B cell (primary cell): ENCODE measurements around the gene RGS7BP. TPM values are rescaled to one million over a fixed set of nuclear protein-coding genes. Genes with fewer than 3 reads are reported as not detected.

ENCODE experiments used
- ATAC-seq: fragments of 200-7000 bp; cut with Tn5 transposase; one replicate; pipeline ENCODE4 v1.10.0; 2021; ENCODE audit warnings: low read depth, mild to moderate bottlenecking, moderate number of reproducible peaks, moderate library complexity
- CTCF ChIA-PET: fragments of 350-600 bp; sonication (Branson Sonifier 250); formaldehyde crosslinking; loops from one replicate; lab custom pipeline; 2021; ENCODE audit warnings: antibody characterized with exemption, inconsistent platforms; lab: Charles Lee
- POLR2A ChIA-PET: fragments of 350-600 bp; sonication (Branson Sonifier 250); formaldehyde crosslinking; loops from one replicate; lab custom pipeline; 2021; ENCODE audit warnings: antibody characterized with exemption; lab: Charles Lee
- DNase-seq: peaks from one replicate; pipeline ENCODE4 v3.0.0; 2013
- H2AFZ ChIP-seq: 2 replicates; pipeline ENCODE4 v1.6.1; 2012; ENCODE audit warnings: mild to moderate bottlenecking, low read depth, low read length; ENCODE audit not compliant: insufficient read depth, poor library complexity, severe bottlenecking
- H3K27ac ChIP-seq, 2 donors: 1 replicate in 1 of 2; 2 replicates in 1 of 2; pipeline ENCODE4 v1.5.1; 2012 to 2013; ENCODE audit warnings: low read length in 2 of 2, mild to moderate bottlenecking in 2 of 2, moderate library complexity in 1 of 2
- H3K27me3 ChIP-seq, 4 experiments: fragments of 200-600 bp in 1 of 4; sonication (generic) in 1 of 4; replicated peaks in 1 of 4; 1 replicate in 2 of 4; 2 replicates in 2 of 4; pipeline versions ENCODE4 v1.6.1 to v1.7.0; 2013 to 2016; ENCODE audit warnings: low read length in 3 of 4, mild to moderate bottlenecking in 2 of 4, mixed read lengths in 1 of 4, moderate library complexity in 1 of 4; ENCODE audit not compliant: insufficient read depth in 4 of 4, control insufficient read depth in 3 of 4; ENCODE audit errors: control extremely low read depth in 1 of 4
- H3K36me3 ChIP-seq, 2 experiments: replicated peaks in 1 of 2; 1 replicate in 1 of 2; 2 replicates in 1 of 2; pipeline versions ENCODE4 v1.6.1 to v1.7.1; 2013; ENCODE audit warnings: low read length in 1 of 2; ENCODE audit not compliant: insufficient read depth in 2 of 2, control insufficient read depth in 1 of 2; ENCODE audit errors: control extremely low read depth in 1 of 2, extremely low read depth in 1 of 2
- H3K4me1 ChIP-seq, 2 donors: fragments of 200-600 bp in 1 of 2; sonication (generic) in 1 of 2; 1 replicate in 1 of 2; 2 replicates in 1 of 2; pipeline versions ENCODE4 v1.5.1 to v1.6.1; 2013 to 2017; ENCODE audit warnings: low read length in 2 of 2; ENCODE audit not compliant: control insufficient read depth in 2 of 2, insufficient read depth in 2 of 2
- H3K4me2 ChIP-seq: replicated peaks from 2 replicates; pipeline ENCODE3; 2012; ENCODE audit warnings: mild to moderate bottlenecking, low read depth, low read length; ENCODE audit not compliant: poor library complexity, severe bottlenecking
- H3K4me3 ChIP-seq, 5 experiments: fragments of 200-600 bp in 1 of 5; sonication (generic) in 1 of 5; 1 replicate in 3 of 5; 2 replicates in 2 of 5; pipeline versions ENCODE4 v1.5.1 to v1.7.0; 2011 to 2016; ENCODE audit warnings: low read length in 4 of 5, mild to moderate bottlenecking in 4 of 5, low read depth in 2 of 5, control low read depth in 1 of 5, moderate library complexity in 1 of 5; ENCODE audit not compliant: insufficient read depth in 1 of 5; ENCODE audit errors: control extremely low read depth in 1 of 5, extremely low read depth in 1 of 5
- H3K79me2 ChIP-seq: fragments of 200-600 bp; sonication (generic); one replicate; pipeline ENCODE4 v1.6.0; 2016; ENCODE audit warnings: low read length; ENCODE audit not compliant: control insufficient read depth, insufficient read depth
- H3K9ac ChIP-seq: fragments of 200-600 bp; sonication (generic); 2 replicates; pipeline ENCODE4 v1.6.1; 2017; ENCODE audit warnings: mild to moderate bottlenecking, low read length, moderate library complexity
- H3K9me3 ChIP-seq, 3 donors: one replicate each; pipeline versions ENCODE4 v1.6.1 to v1.7.1; 2013; ENCODE audit warnings: low read length in 2 of 3; ENCODE audit not compliant: control insufficient read depth in 2 of 3, insufficient read depth in 1 of 3; ENCODE audit errors: control extremely low read depth in 1 of 3
- H4K20me1 ChIP-seq: 2 replicates; pipeline ENCODE4 v1.6.0; 2012; ENCODE audit warnings: mild to moderate bottlenecking, low read length; ENCODE audit not compliant: insufficient read depth, control insufficient read depth, poor library complexity, severe bottlenecking
- H3K27ac Mint-ChIP-seq: one replicate; pipeline ENCODE4 v1.8.0; 2021; ENCODE audit warnings: mixed read lengths
- H3K27me3 Mint-ChIP-seq: one replicate; pipeline ENCODE4 v1.8.0; 2021; ENCODE audit warnings: mixed read lengths
- H3K4me1 Mint-ChIP-seq: one replicate; pipeline ENCODE4 v1.8.0; 2021; ENCODE audit warnings: mixed read lengths
- H3K4me3 Mint-ChIP-seq: one replicate; pipeline ENCODE4 v1.8.0; 2021; ENCODE audit warnings: mixed read lengths
- H3K9me3 Mint-ChIP-seq: one replicate; pipeline ENCODE4 v1.8.0; 2022; ENCODE audit warnings: mixed read lengths; ENCODE audit not compliant: insufficient read depth
- EZH2 ChIP-seq: IDR thresholded peaks from 2 replicates; pipeline ENCODE4 v1.6.1; 2012; ENCODE audit warnings: borderline replicate concordance, low read depth, mild to moderate bottlenecking, moderate library complexity, low read length; ENCODE audit not compliant: insufficient read depth, poor library complexity, severe bottlenecking
- WGBS: methylation state at CpG from one replicate; pipeline ENCODE4 v1.1.5; 2013; ENCODE audit warnings: missing lambda C conversion rate; ENCODE audit not compliant: insufficient coverage; 5-methylcytosine and 5-hydroxymethylcytosine counted together
- intact Hi-C: fragments of 100-400 bp; cut with micrococcal nuclease; formaldehyde crosslinking; loops from one replicate; pipeline ENCODE4 v1.10.0; 2022
- polyA plus RNA-seq: library from polyadenylated mRNA; depleted of rRNA; stranded (reverse); fragments of >200 nt; gene quantifications from 2 replicates; pipeline ENCODE4 v1.2.3, GENCODE V29; 2012
- total RNA-seq, 2 donors: library from RNA; stranded (reverse); fragments of 120-200 nt in 1 of 2; gene quantifications; 1 replicate in 1 of 2; 2 replicates in 1 of 2; pipeline versions ENCODE4 v1.2.3 to v1.2.4, GENCODE V29; 2013 to 2022
- TF ChIP-seq, protein P1 (sequence below): fragments of 200-600 bp; IDR thresholded peaks from one replicate; pipeline ENCODE4 v1.8.0; 2022; ENCODE audit warnings: antibody characterized with exemption, mild to moderate bottlenecking

The RGS7BP gene
- total and polyA plus RNA-seq, 2 donors (not counting 1 experiment from before 2014, with no cell fraction given): not detected

DNA sequence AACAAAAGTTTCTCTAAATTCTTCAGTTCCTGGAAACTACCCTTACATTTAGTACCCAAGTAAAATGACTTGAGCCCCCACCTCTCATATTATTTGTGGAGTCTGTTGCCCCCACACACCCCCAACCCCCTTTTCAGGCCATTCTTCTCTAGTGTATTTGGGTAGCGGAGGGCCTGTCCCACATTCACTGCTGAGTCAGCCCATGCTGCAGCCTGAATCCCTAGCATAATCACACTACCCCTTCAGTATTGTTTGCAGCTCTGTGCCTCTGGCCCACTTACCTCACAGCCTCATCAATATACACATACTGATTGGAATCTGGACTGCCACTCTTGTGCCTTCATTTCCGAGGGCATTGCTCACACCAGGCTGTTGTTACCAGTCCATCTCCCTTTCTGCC lies 26.8 kb downstream of the RGS7BP start:
- 95% methylated on average over 1 of the region's 2 CpGs for WGBS
- POLR2A ChIA-PET: no interaction called here
- no peaks in the 10 kb centered on the region for H3K79me2 ChIP-seq

DNA sequence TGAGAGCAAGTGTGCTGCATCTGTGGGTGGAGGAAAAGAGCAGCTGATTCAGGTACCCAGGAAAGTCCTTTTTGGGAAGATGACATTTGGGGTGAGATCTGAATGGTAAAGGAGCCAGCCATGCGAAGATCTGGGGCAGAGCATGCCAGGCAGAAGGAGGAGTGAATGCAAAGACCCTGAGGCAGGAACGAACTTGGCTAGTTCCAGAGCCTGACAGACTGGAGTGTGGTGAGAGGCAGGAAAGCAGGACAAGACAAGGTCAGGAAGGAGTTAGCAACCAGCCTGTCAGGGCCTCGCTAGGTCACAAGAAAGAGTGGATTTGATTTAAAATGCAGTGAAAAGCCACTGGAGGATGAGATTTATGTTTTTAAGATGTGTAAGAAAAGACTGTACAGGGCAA lies 28.2 kb downstream of the RGS7BP start:
- no peak for DNase-seq
- ChIA-PET CTCF (no interaction called here), POLR2A (no interaction called here)
- Mint-ChIP-seq H3K4me3 (no peak overlapping the region), H3K9me3 (no peaks in the 10 kb centered on the region), H3K4me1 (no peaks in the 10 kb centered on the region), H3K27ac (no peak overlapping the region), H3K27me3 (peaks cover 4% of the 10 kb centered on the region)
- WGBS: 69% methylated on average over 3 of the region's 3 CpGs
- Histone ChIP-seq H3K36me3 (no peaks in the 10 kb centered on the region), H3K4me2 (no peak overlapping the region), H3K27me3 (no peaks in the 10 kb centered on the region), H3K9me3 (no peaks in the 10 kb centered on the region), H3K79me2 (no peaks in the 10 kb centered on the region), H3K9ac (no peak overlapping the region), H2AFZ (no peak overlapping the region), H3K27ac (no peak overlapping the region), H3K4me1 (no peaks in the 10 kb centered on the region), H3K4me3 (no peak overlapping the region), H4K20me1 (no peaks in the 10 kb centered on the region)
- ATAC-seq: no peak
- intact Hi-C loops: no loop called here
- TF ChIP-seq EZH2: no peak
- TF ChIP-seq, protein P1, sequence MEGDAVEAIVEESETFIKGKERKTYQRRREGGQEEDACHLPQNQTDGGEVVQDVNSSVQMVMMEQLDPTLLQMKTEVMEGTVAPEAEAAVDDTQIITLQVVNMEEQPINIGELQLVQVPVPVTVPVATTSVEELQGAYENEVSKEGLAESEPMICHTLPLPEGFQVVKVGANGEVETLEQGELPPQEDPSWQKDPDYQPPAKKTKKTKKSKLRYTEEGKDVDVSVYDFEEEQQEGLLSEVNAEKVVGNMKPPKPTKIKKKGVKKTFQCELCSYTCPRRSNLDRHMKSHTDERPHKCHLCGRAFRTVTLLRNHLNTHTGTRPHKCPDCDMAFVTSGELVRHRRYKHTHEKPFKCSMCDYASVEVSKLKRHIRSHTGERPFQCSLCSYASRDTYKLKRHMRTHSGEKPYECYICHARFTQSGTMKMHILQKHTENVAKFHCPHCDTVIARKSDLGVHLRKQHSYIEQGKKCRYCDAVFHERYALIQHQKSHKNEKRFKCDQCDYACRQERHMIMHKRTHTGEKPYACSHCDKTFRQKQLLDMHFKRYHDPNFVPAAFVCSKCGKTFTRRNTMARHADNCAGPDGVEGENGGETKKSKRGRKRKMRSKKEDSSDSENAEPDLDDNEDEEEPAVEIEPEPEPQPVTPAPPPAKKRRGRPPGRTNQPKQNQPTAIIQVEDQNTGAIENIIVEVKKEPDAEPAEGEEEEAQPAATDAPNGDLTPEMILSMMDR: no peak

More for the DNA sequence above, 26.8 kb downstream of the RGS7BP start:
- ATAC-seq (no peak), DNase-seq (no peak)
- Histone ChIP-seq H3K4me2 (no peak overlapping the region), H3K27me3 (no peaks in the 10 kb centered on the region), H3K4me1 (no peaks in the 10 kb centered on the region), H3K4me3 (no peak overlapping the region), H3K36me3 (no peaks in the 10 kb centered on the region), H2AFZ (no peak overlapping the region), H3K9me3 (no peaks in the 10 kb centered on the region), H3K9ac (no peak overlapping the region), H3K27ac (no peak overlapping the region), H4K20me1 (no peaks in the 10 kb centered on the region)
- CTCF ChIA-PET: no interaction called here
- TF ChIP-seq, protein P1: no peak
- no peak for TF ChIP-seq EZH2
- Mint-ChIP-seq H3K4me1 (no peaks in the 10 kb centered on the region), H3K27ac (no peak overlapping the region), H3K27me3 (no peaks in the 10 kb centered on the region), H3K9me3 (no peaks in the 10 kb centered on the region), H3K4me3 (no peak overlapping the region)
- intact Hi-C loops: no loop called here
